ENCODE measurements around the gene DSTYK.

Gene DSTYK

DNA sequence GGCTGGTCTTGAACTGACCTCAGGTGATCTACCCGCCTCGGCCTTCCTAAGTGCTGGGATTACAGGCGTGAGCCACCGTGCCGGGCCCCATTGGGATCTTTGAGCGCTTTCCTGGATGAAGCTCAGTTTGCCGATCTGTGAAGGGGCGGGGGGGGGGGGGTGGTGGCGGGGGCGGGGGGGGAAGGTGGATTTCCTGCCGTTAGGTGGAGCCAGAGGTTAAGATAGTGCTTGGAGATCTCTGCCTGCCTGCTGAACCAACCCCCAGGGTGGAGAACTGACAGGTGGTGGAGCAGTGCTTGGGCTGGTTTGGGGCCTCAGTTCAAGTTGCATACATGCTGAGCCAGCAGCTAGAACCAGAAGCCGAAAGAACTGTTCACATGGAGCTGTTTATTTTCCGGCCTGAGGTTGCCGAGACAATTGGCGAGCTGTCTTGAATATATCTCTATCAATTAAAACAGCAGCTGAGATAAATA lies 17.9 kb upstream of the DSTYK start:
- no peak overlapping the region for H3K27ac ChIP-seq (ENCODE audit: low read length)
- peak overlapping the region; percentile 12 to 79 for H3K4me3 ChIP-seq (ENCODE audit: low read depth in 1 of 2, low read length in 2 of 2)
- no peaks in the 10 kb centered on the region for H3K36me3 ChIP-seq (ENCODE audit: control insufficient read depth in 1 of 2, insufficient read depth in 2 of 2, low read length in 2 of 2)
- H3K9me3 ChIP-seq (ENCODE audit: control insufficient read depth in 1 of 2, low read length in 2 of 2): no peaks in the 10 kb centered on the region
- H3K4me1 ChIP-seq (ENCODE audit: control insufficient read depth in 1 of 2, insufficient read depth in 2 of 2, low read length in 2 of 2): peaks cover 6 to 26% of the 10 kb centered on the region in 2 donors
- H3K27me3 ChIP-seq (ENCODE audit: low read depth, low read length): no peaks in the 10 kb centered on the region

DNA sequence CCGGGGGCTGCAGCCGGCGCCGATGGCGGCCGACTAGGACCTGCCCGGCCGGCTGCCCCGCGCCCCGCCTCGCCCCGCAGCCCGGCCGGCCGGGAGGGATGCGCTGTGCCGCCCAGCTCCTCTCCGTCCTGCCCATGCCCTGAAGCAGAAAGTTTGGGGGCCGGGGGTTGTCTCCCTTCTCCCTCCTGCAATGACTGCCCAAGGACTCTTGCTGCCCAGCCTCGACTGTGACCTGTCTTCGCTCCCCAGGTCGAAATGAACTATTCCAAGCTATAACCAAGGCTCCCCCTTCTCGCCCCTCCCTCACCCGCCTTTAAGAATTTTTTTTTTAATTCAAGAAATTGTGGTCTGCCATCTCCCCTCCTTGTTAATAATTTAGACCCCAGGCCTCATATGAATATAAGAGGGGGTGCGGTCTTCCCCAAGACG lies 16.6 kb upstream of the DSTYK start:
- H3K4me1 ChIP-seq (ENCODE audit: control insufficient read depth in 1 of 2, insufficient read depth in 2 of 2, low read length in 2 of 2): peaks cover 6 to 26% of the 10 kb centered on the region in 2 donors
- H3K9me3 ChIP-seq (ENCODE audit: control insufficient read depth in 1 of 2, low read length in 2 of 2): no peaks in the 10 kb centered on the region
- no peaks in the 10 kb centered on the region for H3K27me3 ChIP-seq (ENCODE audit: low read depth, low read length)
- peak overlapping the region; percentile 58 to 79 for H3K4me3 ChIP-seq (ENCODE audit: low read depth in 1 of 2, low read length in 2 of 2)
- H3K36me3 ChIP-seq (ENCODE audit: control insufficient read depth in 1 of 2, insufficient read depth in 2 of 2, low read length in 2 of 2): no peaks in the 10 kb centered on the region
- no peak overlapping the region for H3K27ac ChIP-seq (ENCODE audit: low read length)

DNA sequence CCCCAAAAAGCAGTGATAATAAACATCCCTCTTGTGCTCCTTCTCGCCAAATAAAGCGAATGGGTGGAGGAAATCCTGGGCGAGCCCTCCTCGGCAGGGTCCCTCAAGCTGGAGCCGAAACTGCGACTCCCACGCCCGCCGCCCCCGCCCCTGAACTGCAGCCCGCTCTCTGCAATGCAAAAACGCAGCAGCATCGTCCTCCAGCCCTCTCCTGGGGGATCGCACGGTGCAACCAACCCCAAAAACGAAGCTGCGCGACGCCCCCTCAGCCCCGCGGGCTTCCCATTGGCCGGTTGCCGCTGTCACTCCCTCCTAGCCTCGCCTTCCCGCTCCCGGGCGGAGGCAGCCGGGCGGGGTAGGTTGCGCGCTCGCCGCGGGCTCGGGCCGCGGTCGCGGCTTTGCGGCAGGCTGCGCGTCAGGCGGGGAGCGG lies 16.1 kb upstream of the DSTYK start, which contains the start of gene TMCC2:
Gene TMCC2, plus strand, starts transcription at position 363 of the 430 bp plus-strand sequence. CDS start 619 bp downstream, outside the sequence.
- Histone ChIP-seq H3K36me3 (ENCODE audit: control insufficient read depth in 1 of 2, insufficient read depth in 2 of 2, low read length in 2 of 2) (no peaks in the 10 kb centered on the region), H3K4me1 (ENCODE audit: control insufficient read depth in 1 of 2, insufficient read depth in 2 of 2, low read length in 2 of 2) (peaks cover 6 to 26% of the 10 kb centered on the region in 2 donors), H3K27me3 (ENCODE audit: low read depth, low read length) (no peaks in the 10 kb centered on the region), H3K27ac (ENCODE audit: low read length) (no peak within 1 kb of the TSS), H3K4me3 (ENCODE audit: low read depth in 1 of 2, low read length in 2 of 2) (peak within 1 kb of the TSS; percentile 62 to 79), H3K9me3 (ENCODE audit: control insufficient read depth in 1 of 2, low read length in 2 of 2) (no peaks in the 10 kb centered on the region)

DNA sequence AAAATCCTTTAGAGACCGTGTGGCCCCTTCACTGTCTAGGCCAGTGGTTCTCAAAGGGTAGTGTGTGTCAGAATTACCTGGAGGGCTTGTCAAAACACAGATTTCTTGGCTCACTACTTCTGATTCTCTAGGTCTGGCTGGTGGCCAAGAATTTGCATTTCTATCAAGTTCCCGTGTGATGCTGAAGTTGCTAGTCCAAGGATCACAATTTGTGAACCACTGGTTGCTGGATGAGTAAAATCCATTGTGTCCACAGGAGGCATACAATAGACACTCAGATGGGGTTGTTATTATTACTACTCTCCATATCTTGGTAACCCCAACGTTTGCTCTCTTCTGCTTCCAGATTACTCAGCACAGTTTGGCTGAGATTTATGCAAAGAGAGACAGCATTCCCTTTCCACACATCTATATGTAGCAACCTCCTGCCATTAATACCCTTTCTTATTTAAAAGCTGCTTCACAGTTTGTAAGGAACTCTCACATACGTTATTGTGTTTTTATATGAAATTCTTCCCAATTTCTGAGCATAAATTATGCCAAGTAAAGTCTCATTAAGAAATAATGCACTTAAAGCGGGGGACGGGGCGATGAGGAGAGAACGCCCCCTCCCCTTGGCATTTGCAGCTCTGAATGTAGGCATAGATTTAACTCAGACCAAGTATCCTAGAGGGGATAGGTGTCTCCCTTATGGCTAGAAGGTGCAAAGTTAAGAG lies 15.5 kb upstream of the DSTYK start:
- Histone ChIP-seq H3K27me3 (ENCODE audit: low read depth, low read length) (no peaks in the 10 kb centered on the region), H3K36me3 (ENCODE audit: control insufficient read depth in 1 of 2, insufficient read depth in 2 of 2, low read length in 2 of 2) (no peaks in the 10 kb centered on the region), H3K27ac (ENCODE audit: low read length) (no peak overlapping the region)

DNA sequence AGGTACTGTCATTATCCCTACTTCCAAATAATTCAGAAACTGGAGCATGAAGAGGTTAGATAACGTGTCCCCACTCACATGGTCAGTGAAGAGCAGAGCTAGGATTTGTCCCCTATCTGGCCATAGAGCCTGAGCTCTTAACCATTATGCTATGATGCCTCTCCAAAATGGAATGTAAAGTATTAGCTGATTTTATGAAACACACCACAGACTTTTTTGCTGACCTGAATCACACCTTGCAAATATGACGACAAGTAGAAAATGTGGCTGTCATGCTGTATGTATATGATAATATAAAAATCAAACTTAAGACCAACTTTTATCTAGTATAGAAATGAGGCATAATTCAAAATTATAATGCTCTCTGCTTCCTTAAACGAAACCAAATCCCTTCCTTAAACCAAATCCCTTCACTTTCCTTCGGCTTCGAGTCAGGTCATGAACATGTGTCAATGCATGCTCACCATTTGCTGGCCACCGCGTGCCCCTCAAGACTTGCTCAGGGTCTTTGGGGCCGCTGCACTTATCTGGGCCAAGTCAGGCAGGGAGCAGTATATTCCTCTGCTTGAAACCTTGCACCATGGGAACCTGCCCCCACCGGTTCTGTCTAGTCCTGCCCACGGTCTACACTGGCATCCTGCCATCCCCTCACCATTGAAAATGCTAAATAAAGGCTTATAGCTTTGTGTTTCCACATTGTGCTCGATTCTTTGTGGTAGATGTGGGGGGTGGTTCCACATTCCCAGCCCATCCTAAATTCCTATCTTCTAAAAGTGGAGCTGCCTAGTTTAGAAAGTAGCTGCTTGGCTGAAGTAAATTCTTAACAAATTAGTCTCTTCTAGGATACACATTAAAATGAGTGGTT lies 14.6 kb upstream of the DSTYK start:
- H3K4me1 ChIP-seq (ENCODE audit: control insufficient read depth in 1 of 2, insufficient read depth in 2 of 2, low read length in 2 of 2): peaks cover 6 to 23% of the 10 kb centered on the region in 2 donors
- H3K4me3 ChIP-seq (ENCODE audit: low read depth in 1 of 2, low read length in 2 of 2): no peak overlapping the region
- no peaks in the 10 kb centered on the region for H3K36me3 ChIP-seq (ENCODE audit: control insufficient read depth in 1 of 2, insufficient read depth in 2 of 2, low read length in 2 of 2)
- no peaks in the 10 kb centered on the region for H3K27me3 ChIP-seq (ENCODE audit: low read depth, low read length)
- no peak overlapping the region for H3K27ac ChIP-seq (ENCODE audit: low read length)
- H3K9me3 ChIP-seq (ENCODE audit: control insufficient read depth in 1 of 2, low read length in 2 of 2): no peaks in the 10 kb centered on the region

More for the DNA sequence above, 15.5 kb upstream of the DSTYK start:
- H3K4me1 ChIP-seq (ENCODE audit: control insufficient read depth in 1 of 2, insufficient read depth in 2 of 2, low read length in 2 of 2): peaks cover 6 to 23% of the 10 kb centered on the region in 2 donors
- no peaks in the 10 kb centered on the region for H3K9me3 ChIP-seq (ENCODE audit: control insufficient read depth in 1 of 2, low read length in 2 of 2)
- H3K4me3 ChIP-seq (ENCODE audit: low read depth in 1 of 2, low read length in 2 of 2): peak overlapping the region; percentile 62 to 78

DNA sequence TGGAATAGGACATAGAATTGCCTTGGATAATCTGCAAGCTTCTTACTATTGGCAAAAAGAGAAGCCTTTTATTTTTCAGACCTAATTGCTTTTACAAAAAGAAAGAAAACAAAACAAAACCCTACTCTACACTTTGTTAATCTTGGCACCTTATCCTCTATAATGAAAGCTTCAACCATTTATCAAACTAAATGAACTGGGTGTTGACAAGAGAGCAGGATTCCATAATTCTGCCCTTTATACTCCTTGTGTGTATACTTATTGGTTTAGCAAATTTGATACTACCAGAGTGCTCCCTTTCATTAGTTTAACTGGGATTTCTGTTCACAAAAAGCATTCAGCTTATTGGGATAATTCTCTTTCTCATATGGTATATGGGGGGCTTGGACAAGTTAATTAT lies 13.2 kb upstream of the DSTYK start:
- H3K9me3 ChIP-seq (ENCODE audit: control insufficient read depth in 1 of 2, low read length in 2 of 2): no peaks in the 10 kb centered on the region
- no peaks in the 10 kb centered on the region for H3K36me3 ChIP-seq (ENCODE audit: control insufficient read depth in 1 of 2, insufficient read depth in 2 of 2, low read length in 2 of 2)
- no peak overlapping the region for H3K4me3 ChIP-seq (ENCODE audit: low read depth in 1 of 2, low read length in 2 of 2)
- no peak overlapping the region for H3K27ac ChIP-seq (ENCODE audit: low read length)
- H3K27me3 ChIP-seq (ENCODE audit: low read depth, low read length): no peaks in the 10 kb centered on the region
- peaks cover 2 to 20% of the 10 kb centered on the region in 2 donors for H3K4me1 ChIP-seq (ENCODE audit: control insufficient read depth in 1 of 2, insufficient read depth in 2 of 2, low read length in 2 of 2)

DNA sequence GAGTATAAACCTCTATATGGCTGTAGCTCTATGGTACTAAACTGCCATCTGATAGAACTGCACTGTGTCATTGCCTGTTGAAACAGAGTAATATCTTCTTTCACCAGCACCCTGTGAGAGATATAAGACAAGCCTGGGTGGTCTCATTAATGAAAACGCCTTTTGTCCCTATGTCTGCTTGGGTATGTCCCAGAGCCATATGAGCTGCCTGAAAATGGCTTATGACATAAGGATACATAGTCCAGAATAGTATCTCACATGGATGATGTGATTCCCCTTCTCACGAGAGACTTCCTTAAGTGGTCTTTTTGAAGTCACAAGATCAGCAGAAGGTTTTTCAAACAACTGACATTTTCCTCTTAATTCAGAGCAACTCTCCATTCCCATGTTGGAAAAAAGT lies 8.9 kb upstream of the DSTYK start:
- no peaks in the 10 kb centered on the region for H3K36me3 ChIP-seq (ENCODE audit: control insufficient read depth in 1 of 2, insufficient read depth in 2 of 2, low read length in 2 of 2)
- no peaks in the 10 kb centered on the region for H3K9me3 ChIP-seq (ENCODE audit: control insufficient read depth in 1 of 2, low read length in 2 of 2)
- no peaks in the 10 kb centered on the region for H3K4me1 ChIP-seq (ENCODE audit: control insufficient read depth in 1 of 2, insufficient read depth in 2 of 2, low read length in 2 of 2)
- H3K4me3 ChIP-seq (ENCODE audit: low read depth in 1 of 2, low read length in 2 of 2): no peak overlapping the region
- H3K27me3 ChIP-seq (ENCODE audit: low read depth, low read length): no peaks in the 10 kb centered on the region
- H3K27ac ChIP-seq (ENCODE audit: low read length): no peak overlapping the region

DNA sequence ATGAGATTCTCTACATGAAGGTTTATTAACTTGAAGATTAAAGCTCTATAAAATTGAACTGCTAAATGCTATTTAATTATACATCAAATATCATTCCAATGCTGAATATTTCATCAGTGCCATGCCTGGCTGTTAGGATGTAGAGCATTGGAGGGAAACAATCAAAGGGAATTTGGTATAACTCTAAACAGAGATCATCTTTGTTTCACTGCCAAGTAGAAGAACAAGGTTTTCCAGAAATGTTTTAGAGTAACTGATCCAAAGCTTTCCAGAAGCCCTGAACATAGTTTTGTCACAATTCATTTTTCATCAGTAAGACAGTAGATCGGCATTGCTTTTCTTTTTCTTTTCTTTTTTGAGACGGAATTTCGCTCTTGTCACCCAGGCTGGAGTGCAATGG lies 5.9 kb upstream of the DSTYK start:
- Histone ChIP-seq H3K36me3 (ENCODE audit: control insufficient read depth in 1 of 2, insufficient read depth in 2 of 2, low read length in 2 of 2) (no peaks in the 10 kb centered on the region), H3K4me1 (ENCODE audit: control insufficient read depth in 1 of 2, insufficient read depth in 2 of 2, low read length in 2 of 2) (no peaks in the 10 kb centered on the region), H3K27me3 (ENCODE audit: low read depth, low read length) (no peaks in the 10 kb centered on the region), H3K27ac (ENCODE audit: low read length) (no peak overlapping the region), H3K4me3 (ENCODE audit: low read depth in 1 of 2, low read length in 2 of 2) (no peak overlapping the region), H3K9me3 (ENCODE audit: control insufficient read depth in 1 of 2, low read length in 2 of 2) (no peaks in the 10 kb centered on the region)

DNA sequence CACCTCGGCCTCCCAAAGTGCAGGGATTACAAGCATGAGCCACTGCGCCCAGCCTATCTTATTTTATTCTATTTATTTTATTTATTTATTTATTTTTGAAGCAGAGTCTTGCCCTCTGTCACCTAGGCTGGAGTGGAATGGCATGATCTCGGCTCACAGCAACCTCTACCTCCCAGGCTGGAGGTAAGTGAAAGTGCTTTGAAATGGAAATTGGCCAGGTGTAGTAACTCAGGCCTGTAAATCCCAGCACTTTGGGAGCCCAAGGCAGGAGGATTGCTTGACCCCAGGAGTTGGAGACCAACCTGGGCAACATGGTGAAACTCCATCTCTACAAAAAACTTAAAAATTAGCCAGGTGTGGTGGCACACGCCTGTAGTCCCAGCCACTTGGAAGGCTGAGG lies 5.1 kb upstream of the DSTYK start:
- H3K4me3 ChIP-seq (ENCODE audit: low read depth in 1 of 2, low read length in 2 of 2): no peak overlapping the region
- no peaks in the 10 kb centered on the region for H3K36me3 ChIP-seq (ENCODE audit: control insufficient read depth in 1 of 2, insufficient read depth in 2 of 2, low read length in 2 of 2)
- no peaks in the 10 kb centered on the region for H3K9me3 ChIP-seq (ENCODE audit: control insufficient read depth in 1 of 2, low read length in 2 of 2)
- no peak overlapping the region for H3K27ac ChIP-seq (ENCODE audit: low read length)
- no peaks in the 10 kb centered on the region for H3K4me1 ChIP-seq (ENCODE audit: control insufficient read depth in 1 of 2, insufficient read depth in 2 of 2, low read length in 2 of 2)
- H3K27me3 ChIP-seq (ENCODE audit: low read depth, low read length): no peaks in the 10 kb centered on the region

DNA sequence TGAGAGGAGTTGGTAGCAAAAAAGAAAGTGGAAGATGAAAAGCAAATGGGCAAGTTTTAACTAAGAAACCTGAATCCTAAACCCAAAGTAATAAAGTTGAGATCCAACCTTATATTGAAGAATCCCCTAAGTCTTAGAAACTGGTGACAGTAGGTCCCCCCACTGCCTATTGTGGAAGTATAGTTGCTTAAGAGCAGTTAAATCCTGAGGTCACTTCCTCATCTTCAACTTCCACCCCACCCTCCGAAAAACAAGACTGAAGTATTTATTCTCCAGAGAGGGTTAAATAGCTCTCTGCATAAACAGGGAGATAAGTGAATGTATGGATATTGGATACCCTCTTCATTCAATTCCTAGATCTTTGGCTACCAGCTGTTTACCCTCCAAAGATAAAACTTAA lies 3.3 kb upstream of the DSTYK start:
- Histone ChIP-seq H3K27me3 (ENCODE audit: low read depth, low read length) (no peaks in the 10 kb centered on the region), H3K4me1 (ENCODE audit: control insufficient read depth in 1 of 2, insufficient read depth in 2 of 2, low read length in 2 of 2) (peaks cover 4 to 5% of the 10 kb centered on the region in 2 donors), H3K27ac (ENCODE audit: low read length) (no peak overlapping the region), H3K9me3 (ENCODE audit: control insufficient read depth in 1 of 2, low read length in 2 of 2) (no peaks in the 10 kb centered on the region), H3K4me3 (ENCODE audit: low read depth in 1 of 2, low read length in 2 of 2) (no peak overlapping the region), H3K36me3 (ENCODE audit: control insufficient read depth in 1 of 2, insufficient read depth in 2 of 2, low read length in 2 of 2) (no peaks in the 10 kb centered on the region)

DNA sequence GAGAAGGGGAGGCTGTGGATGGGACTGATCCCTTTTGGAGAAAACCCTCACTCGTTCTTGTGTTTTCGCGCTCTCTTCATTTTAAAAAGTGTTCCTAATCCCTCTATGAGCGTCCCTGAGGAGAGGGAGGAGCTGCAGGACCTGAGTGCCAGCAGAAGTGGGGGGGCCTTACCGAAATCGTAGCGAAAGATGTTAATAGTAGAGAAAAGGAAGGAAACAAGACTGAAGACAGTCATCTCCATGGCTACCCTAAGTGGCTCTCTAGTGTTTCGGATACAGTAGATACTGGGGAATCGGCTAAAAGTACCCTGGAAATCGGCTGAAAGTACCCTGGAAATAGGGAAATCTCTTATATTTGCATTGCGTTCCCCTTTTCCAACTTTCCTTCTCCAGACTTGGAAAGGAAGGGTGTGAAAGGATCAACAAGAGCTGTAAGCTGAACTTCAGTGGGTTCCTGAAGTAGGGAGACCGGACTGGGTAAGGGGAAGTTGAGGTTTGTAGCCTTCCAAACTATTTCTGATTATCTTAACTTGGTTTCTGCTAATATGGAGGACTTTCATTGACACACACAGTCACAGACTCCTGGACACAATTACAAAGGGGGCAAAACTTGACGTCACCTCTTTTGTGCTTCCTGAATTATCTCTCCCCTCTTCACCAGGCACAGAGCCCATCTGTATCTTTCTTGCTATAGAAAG lies 486 bp upstream of the DSTYK start:
- Histone ChIP-seq H3K27ac (ENCODE audit: low read length) (peak overlapping the region; percentile 32), H3K36me3 (ENCODE audit: control insufficient read depth in 1 of 2, insufficient read depth in 2 of 2, low read length in 2 of 2) (no peaks in the 10 kb centered on the region), H3K4me3 (ENCODE audit: low read depth in 1 of 2, low read length in 2 of 2) (peak overlapping the region; percentile 80 to 97)

More for the DNA sequence above, 486 bp upstream of the DSTYK start:
- Histone ChIP-seq H3K27me3 (ENCODE audit: low read depth, low read length) (no peaks in the 10 kb centered on the region), H3K9me3 (ENCODE audit: control insufficient read depth in 1 of 2, low read length in 2 of 2) (no peaks in the 10 kb centered on the region), H3K4me1 (ENCODE audit: control insufficient read depth in 1 of 2, insufficient read depth in 2 of 2, low read length in 2 of 2) (peaks cover 4 to 9% of the 10 kb centered on the region in 2 donors)

Measured in muscle layer of duodenum (tissue), 2 donors.